GM20431 (cell line): ENCODE results near the gene RCOR2.

Experiments used
- in situ Hi-C: fragments of 300-500 bp; cut with MseI, MboI; formaldehyde crosslinking; loops from one replicate; pipeline ENCODE4 v1.15.0; 2020; ENCODE audit warnings: low sequenced_read_pairs; ENCODE audit not compliant: unreplicated experiment

The RCOR2 gene

GRCh38 chr11:63908631-63909401, 8.1 kb downstream of the RCOR2 start:
- in situ Hi-C loops = no loop called here

DNA sequence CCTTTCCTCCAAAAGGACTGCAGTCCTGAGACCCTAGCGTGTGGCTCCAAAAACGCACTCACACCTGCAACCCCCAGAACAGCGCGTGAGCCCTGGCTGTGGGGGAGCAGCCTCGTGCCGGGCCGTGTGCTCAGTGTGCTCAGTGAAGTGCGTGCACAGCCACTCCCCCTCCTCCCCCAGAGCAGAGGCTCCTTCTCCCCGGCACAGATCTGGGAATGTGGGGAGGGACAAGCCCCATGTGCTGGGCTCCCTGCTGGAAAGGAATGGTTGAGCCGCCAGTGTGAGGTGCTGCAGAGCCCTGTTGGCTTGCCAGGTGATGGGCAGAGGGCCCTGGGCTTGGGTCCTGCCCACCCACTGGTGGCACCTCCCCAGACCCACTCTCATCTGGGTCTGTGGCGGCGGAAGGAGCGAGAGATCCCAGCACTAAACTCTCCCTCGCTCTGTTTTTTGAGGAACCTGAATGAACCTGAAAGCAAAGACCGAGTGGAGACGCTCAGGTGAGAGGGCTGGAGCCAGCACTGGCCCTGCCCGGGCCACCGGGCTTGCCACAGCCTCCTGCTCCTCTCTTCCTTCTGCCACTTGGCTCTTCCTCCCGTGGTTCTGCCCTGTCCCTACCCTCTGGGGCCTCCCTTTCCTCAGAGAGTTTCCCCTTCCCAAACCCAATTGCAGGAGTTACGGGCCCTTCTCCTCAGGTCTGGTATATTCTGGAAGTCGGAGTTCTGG, 9.0 kb downstream of the RCOR2 start:
- in situ Hi-C loops = no loop called here

GRCh38 chr11:63907063-63907462, 9.9 kb downstream of the RCOR2 start:
- in situ Hi-C loops = no loop called here

GRCh38 chr11:63906585-63906984, 10.4 kb downstream of the RCOR2 start:
- in situ Hi-C loops = no loop called here

- in situ Hi-C loops = no loop called here
Measured at GRCh38 chr11:63906087-63906486, 10.9 kb downstream of the RCOR2 start.

DNA sequence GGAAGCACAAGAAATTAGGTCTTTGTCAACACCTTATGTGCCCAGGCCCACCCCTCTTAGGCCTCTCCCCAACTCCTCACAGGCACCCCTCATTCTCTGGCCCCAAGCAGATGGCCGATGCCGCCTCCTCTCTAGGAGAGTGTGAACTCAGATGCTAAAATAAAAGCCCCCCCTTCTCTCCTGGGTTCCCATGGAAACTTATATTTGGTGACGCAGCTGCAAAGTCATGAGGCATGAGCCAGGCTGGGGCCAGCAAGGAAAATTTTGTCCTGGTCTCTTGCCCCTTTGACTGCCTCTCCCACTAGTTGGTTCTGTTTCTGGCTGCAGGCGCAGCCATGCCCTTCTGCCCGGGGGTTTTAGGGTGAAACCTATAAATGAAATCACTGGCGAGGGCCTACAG, 11.8 kb downstream of the RCOR2 start:
- in situ Hi-C loops = no loop called here

GRCh38 chr11:63904743-63905142, 12.2 kb downstream of the RCOR2 start:
- in situ Hi-C loops = no loop called here

DNA sequence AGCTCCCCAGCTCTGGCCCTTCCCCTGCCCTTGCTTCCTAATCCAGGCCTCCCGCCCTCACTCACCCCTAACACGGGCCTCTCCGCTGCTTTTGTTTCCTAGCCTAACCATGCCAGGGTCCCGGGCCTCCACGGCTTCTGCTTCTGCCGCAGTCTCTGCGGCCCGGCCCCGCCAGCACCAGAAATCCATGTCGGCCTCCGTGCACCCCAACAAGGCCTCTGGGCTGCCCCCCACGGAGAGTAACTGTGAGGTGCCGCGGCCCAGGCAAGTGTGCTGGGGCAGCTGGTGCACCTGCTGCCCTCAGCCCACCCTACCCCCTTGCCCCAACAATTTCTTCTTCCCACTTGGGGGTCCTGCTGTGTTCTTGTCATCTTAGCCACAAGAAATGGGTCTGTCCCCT, 13.1 kb downstream of the RCOR2 start:
- in situ Hi-C loops = no loop called here

DNA sequence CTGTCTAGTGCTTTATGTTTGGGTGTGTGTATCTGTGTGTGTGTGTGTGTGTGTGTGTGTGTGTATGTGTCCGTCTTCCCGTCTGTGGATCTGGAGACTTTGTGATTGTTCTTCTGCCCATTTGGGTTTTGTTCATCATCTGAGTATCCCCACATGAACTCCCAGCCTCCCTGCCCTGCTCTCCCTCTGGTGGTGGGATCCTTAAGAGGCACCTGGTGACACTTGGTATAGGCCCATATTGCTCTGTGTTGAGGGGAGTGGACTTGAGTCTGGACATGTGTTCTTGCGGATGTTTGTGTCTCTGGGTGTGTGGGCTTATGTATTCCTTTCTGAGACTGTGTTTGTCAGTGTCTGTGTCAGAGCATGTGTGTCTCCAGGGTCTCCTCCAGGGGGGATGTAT, 15.3 kb downstream of the RCOR2 start:
- in situ Hi-C loops = no loop called here

GRCh38 chr11:63897459-63898146, 19.4 kb downstream of the RCOR2 start:
- in situ Hi-C loops = no loop called here

- in situ Hi-C loops = no loop called here
Measured at GRCh38 chr11:63896071-63896470, 20.9 kb downstream of the RCOR2 start.

DNA sequence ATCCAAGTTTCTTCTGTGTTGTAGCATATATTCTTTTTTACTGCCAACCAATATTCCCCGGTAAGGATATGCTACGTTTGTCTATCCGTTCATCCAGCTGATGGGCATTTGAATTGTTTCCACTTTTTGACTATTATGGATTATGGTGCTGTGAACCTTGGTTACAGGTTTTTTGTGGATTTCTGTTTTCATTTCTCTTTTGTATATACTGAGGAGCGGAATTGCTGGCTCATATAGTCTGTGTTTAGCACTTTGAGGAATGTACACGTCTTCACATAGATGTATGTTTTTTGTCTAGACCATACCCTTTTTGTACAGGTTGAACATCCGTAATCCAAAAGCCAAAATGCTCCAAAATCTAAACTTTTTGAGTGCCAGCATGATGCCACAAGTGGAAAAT, 23.6 kb downstream of the RCOR2 start:
- in situ Hi-C loops = no loop called here

- in situ Hi-C loops = no loop called here
Measured at GRCh38 chr11:63892228-63892627, 24.7 kb downstream of the RCOR2 start.

DNA sequence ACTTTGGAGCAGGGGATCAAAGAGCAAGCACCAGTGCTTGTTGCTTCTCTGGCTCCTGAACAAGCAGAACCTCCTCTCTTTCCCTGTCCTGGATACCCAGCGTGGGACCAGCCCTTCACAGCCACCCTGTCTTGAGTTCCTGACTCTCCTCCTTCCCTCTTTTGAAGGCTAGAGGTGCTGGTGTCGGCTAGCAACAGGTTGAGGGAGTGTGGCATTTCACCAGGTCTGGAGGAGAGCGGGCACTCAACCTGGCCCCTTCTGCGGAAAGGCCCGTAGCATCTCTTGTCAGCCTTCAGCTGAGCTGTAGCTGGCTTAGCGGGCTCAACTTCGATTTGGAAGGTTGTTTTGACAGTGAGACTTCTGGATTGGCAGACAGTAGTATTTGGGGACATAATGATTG, 26.6 kb downstream of the RCOR2 start:
- in situ Hi-C loops = no loop called here

GRCh38 chr11:63889344-63889743, 27.6 kb downstream of the RCOR2 start:
- in situ Hi-C loops = no loop called here

GRCh38 chr11:63888170-63889086, 28.5 kb downstream of the RCOR2 start:
- in situ Hi-C loops = no loop called here

DNA sequence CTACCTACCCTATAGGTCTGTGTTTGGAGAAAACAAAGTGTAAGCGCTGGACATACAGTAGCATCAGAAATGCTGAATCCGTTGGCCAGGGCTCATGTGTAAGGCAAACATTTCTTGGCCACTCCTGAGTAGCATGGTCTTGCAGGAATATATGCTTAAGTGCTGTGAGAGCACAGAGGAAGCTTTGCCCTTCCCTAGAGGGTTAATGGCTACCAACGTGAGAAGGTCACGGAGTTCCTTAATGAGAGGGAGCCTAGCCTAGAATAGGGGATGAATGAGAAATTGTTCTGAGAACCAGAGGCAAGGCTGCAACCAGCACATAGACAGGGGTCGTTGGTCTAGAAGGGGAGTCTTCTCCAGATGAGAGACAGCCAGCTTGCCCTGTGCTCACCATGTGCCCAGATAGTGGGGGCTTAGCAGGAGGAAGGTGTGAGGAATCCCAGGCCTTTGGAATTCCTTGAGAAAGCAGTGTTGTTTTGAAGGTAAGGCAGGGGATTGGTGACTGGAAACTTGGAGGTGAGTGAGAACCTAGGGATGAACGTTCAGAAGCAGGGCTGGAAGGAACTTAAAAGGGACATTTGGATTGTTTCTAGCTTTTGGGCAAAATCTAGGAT, 29.5 kb downstream of the RCOR2 start:
- in situ Hi-C loops = no loop called here

GRCh38 chr11:63884196-63884932, 32.6 kb downstream of the RCOR2 start:
- in situ Hi-C loops = no loop called here

GRCh38 chr11:63883791-63884190, 33.2 kb downstream of the RCOR2 start:
- in situ Hi-C loops = no loop called here
